HepG2 (cell line): ENCODE measurements around the gene HLA-DOA. TPM values are rescaled to one million over a fixed set of nuclear protein-coding genes. Genes with fewer than 3 reads are reported as not detected.

Source experiments
- DR1 ChIP-seq: sonication (generic); formaldehyde crosslinking; IDR thresholded peaks from 2 replicates; pipeline ENCODE4 v1.8.0; 2021; ENCODE audit warnings: mild to moderate bottlenecking, missing genetic modification reagents, inconsistent platforms
- JUN ChIP-seq: sonication (generic); formaldehyde crosslinking; IDR thresholded peaks from 2 replicates; pipeline ENCODE4 v1.4.0; 2020; ENCODE audit warnings: mild to moderate bottlenecking, missing genetic modification reagents
- JUNB ChIP-seq: sonication (generic); formaldehyde crosslinking; IDR thresholded peaks from 2 replicates; pipeline ENCODE4 v1.8.0; 2022; ENCODE audit warnings: missing genetic modification reagents, mild to moderate bottlenecking, borderline replicate concordance
- RFX5 ChIP-seq: IDR thresholded peaks from 2 replicates; pipeline ENCODE4 v1.6.1; 2011; ENCODE audit warnings: low read depth, low read length, improper control_type of control experiment
- SIX4 ChIP-seq: sonication (generic); formaldehyde crosslinking; IDR thresholded peaks from 2 replicates; pipeline ENCODE4 v1.4.0; 2020; ENCODE audit warnings: missing genetic modification reagents
- TAF15 ChIP-seq: fragments of 200-400 bp; formaldehyde crosslinking; IDR thresholded peaks from one replicate; pipeline ENCODE4 v1.6.1; 2018; ENCODE audit warnings: mild to moderate bottlenecking, low read depth, low read length; ENCODE audit not compliant: poor library complexity, severe bottlenecking
- THAP11 ChIP-seq: IDR thresholded peaks from 2 replicates; pipeline ENCODE4 v1.6.1; 2016; ENCODE audit warnings: missing biosample characterization, missing genetic modification reagents
- ZBTB8A ChIP-seq: sonication (generic); formaldehyde crosslinking; IDR thresholded peaks from 2 replicates; pipeline ENCODE4 v1.4.0; 2020; ENCODE audit warnings: mild to moderate bottlenecking, low read depth, missing genetic modification reagents, borderline replicate concordance
- ZFP90 ChIP-seq: sonication (generic); formaldehyde crosslinking; IDR thresholded peaks from 2 replicates; pipeline ENCODE4 v1.8.0; 2022; ENCODE audit warnings: missing genetic modification reagents, mild to moderate bottlenecking, inconsistent platforms, borderline replicate concordance
- ZNF34 ChIP-seq: sonication (generic); formaldehyde crosslinking; IDR thresholded peaks from 2 replicates; pipeline ENCODE4 v1.4.0; 2020; ENCODE audit warnings: mild to moderate bottlenecking, missing genetic modification reagents, borderline replicate concordance
- ZNF629 ChIP-seq: sonication (generic); formaldehyde crosslinking; conservative IDR thresholded peaks from 2 replicates; pipeline ENCODE4 v1.5.0; 2020; ENCODE audit warnings: missing genetic modification reagents
- ZNF703 ChIP-seq: sonication (generic); formaldehyde crosslinking; IDR thresholded peaks from 2 replicates; pipeline ENCODE4 v1.5.1; 2020; ENCODE audit warnings: missing genetic modification reagents, mild to moderate bottlenecking, moderate library complexity, borderline replicate concordance
- ZUFSP ChIP-seq: sonication (generic); formaldehyde crosslinking; IDR thresholded peaks from 2 replicates; pipeline ENCODE4 v1.9.0; 2021; ENCODE audit warnings: missing genetic modification reagents, mild to moderate bottlenecking, borderline replicate concordance
- polyA plus RNA-seq, 8 experiments: library from polyadenylated mRNA; depleted of rRNA in 3 of 8; stranded (reverse) in 7 of 8; unstranded in 1 of 8; fragments of >200 nt; fragmentation: Illumina TruSeq in 4 of 8; extraction: Trizol in 4 of 8; gene quantifications; 2 replicates each; pipeline versions ENCODE4 v1.2.1 to v1.2.3, GENCODE V29; 2011 to 2016; ENCODE audit warnings: low read depth in 4 of 8, missing spikeins in 1 of 8, mixed read lengths in 1 of 8; ENCODE audit not compliant: insufficient read depth in 1 of 8
- total RNA-seq, 5 experiments: library from RNA; depleted of rRNA; stranded (reverse); fragments of >200 nt; fragmentation: Illumina TruSeq; extraction: Trizol; gene quantifications; 2 replicates each; pipeline ENCODE4 v1.2.3, GENCODE V29; 2016; ENCODE audit warnings: low read depth in 1 of 5
- TF ChIP-seq, protein P1 (sequence below): sonication (generic); formaldehyde crosslinking; IDR thresholded peaks from one replicate; pipeline ENCODE4 v1.5.1; 2020; ENCODE audit warnings: mild to moderate bottlenecking, missing genetic modification reagents; ENCODE audit errors: not compliant biosample characterization
- TF ChIP-seq, protein P2 (sequence below): sonication (generic); formaldehyde crosslinking; IDR thresholded peaks from 2 replicates; pipeline ENCODE4 v1.5.0; 2020; ENCODE audit warnings: mild to moderate bottlenecking, missing genetic modification reagents

The HLA-DOA gene
- total and polyA plus RNA-seq, 2 of the 13 experiments (the other 11 are each of a cell fraction or from before 2014, with no cell fraction given) = 0.03 to 0.09 TPM

- TF ChIP-seq ZUFSP (CRISPR knock-in tag) = no peak
- TF ChIP-seq THAP11 (CRISPR knock-in tag) = no peak; the same call in 1 of the 2 replicates
- no peak for TF ChIP-seq ZNF629 (CRISPR knock-in tag)
- peak; percentile 32; the same call in 1 of the 2 replicates for TF ChIP-seq ZFP90 (CRISPR knock-in tag)
- TF ChIP-seq JUN (CRISPR knock-in tag) = no peak
- no peak for TF ChIP-seq TAF15
- TF ChIP-seq RFX5 = no peak
- TF ChIP-seq ZBTB8A (CRISPR knock-in tag) = no peak
- no peak for TF ChIP-seq ZNF703 (CRISPR knock-in tag)
- 0 out of 2 replicates have a peak, but pooled peaks have one; percentile 42 for TF ChIP-seq JUNB (CRISPR knock-in tag)
- TF ChIP-seq ZNF34 (CRISPR knock-in tag) = no peak
- no peak for TF ChIP-seq SIX4
- TF ChIP-seq DR1 (CRISPR knock-in tag) = no peak
- TF ChIP-seq, protein P1, sequence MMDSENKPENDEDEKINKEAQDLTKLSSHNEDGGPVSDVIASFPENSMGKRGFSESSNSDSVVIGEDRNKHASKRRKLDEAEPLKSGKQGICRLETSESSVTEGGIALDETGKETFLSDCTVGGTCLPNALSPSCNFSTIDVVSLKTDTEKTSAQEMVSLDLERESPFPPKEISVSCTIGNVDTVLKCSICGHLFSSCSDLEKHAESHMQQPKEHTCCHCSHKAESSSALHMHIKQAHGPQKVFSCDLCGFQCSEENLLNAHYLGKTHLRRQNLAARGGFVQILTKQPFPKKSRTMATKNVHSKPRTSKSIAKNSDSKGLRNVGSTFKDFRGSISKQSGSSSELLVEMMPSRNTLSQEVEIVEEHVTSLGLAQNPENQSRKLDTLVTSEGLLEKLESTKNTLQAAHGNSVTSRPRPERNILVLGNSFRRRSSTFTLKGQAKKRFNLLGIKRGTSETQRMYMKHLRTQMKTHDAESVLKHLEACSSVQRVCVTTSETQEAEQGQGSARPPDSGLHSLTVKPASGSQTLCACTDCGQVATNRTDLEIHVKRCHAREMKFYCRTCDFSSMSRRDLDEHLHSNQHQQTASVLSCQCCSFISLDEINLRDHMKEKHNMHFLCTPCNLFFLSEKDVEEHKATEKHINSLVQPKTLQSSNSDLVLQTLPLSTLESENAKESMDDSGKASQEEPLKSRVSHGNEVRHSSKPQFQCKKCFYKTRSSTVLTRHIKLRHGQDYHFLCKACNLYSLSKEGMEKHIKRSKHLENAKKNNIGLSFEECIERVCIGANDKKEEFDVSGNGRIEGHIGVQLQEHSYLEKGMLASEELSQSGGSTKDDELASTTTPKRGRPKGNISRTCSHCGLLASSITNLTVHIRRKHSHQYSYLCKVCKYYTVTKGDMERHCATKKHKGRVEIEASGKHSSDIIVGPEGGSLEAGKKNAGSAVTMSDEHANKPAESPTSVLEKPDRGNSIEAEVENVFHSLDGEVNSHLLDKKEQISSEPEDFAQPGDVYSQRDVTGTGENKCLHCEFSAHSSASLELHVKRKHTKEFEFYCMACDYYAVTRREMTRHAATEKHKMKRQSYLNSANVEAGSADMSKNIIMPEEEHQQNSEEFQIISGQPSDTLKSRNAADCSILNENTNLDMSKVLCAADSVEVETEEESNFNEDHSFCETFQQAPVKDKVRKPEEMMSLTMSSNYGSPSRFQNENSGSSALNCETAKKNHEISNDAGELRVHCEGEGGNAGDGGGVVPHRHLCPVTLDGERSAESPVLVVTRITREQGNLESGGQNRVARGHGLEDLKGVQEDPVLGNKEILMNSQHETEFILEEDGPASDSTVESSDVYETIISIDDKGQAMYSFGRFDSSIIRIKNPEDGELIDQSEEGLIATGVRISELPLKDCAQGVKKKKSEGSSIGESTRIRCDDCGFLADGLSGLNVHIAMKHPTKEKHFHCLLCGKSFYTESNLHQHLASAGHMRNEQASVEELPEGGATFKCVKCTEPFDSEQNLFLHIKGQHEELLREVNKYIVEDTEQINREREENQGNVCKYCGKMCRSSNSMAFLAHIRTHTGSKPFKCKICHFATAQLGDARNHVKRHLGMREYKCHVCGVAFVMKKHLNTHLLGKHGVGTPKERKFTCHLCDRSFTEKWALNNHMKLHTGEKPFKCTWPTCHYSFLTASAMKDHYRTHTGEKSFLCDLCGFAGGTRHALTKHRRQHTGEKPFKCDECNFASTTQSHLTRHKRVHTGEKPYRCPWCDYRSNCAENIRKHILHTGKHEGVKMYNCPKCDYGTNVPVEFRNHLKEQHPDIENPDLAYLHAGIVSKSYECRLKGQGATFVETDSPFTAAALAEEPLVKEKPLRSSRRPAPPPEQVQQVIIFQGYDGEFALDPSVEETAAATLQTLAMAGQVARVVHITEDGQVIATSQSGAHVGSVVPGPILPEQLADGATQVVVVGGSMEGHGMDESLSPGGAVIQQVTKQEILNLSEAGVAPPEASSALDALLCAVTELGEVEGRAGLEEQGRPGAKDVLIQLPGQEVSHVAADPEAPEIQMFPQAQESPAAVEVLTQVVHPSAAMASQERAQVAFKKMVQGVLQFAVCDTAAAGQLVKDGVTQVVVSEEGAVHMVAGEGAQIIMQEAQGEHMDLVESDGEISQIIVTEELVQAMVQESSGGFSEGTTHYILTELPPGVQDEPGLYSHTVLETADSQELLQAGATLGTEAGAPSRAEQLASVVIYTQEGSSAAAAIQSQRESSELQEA (CRISPR knock-in tag) = no peak
- TF ChIP-seq, protein P2, sequence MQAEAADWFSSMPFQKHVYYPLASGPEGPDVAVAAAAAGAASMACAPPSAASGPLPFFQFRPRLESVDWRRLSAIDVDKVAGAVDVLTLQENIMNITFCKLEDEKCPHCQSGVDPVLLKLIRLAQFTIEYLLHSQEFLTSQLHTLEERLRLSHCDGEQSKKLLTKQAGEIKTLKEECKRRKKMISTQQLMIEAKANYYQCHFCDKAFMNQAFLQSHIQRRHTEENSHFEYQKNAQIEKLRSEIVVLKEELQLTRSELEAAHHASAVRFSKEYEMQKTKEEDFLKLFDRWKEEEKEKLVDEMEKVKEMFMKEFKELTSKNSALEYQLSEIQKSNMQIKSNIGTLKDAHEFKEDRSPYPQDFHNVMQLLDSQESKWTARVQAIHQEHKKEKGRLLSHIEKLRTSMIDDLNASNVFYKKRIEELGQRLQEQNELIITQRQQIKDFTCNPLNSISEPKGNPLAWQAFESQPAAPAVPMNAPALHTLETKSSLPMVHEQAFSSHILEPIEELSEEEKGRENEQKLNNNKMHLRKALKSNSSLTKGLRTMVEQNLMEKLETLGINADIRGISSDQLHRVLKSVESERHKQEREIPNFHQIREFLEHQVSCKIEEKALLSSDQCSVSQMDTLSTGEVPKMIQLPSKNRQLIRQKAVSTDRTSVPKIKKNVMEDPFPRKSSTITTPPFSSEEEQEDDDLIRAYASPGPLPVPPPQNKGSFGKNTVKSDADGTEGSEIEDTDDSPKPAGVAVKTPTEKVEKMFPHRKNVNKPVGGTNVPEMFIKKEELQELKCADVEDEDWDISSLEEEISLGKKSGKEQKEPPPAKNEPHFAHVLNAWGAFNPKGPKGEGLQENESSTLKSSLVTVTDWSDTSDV (CRISPR knock-in tag) = no peak
Measured at GRCh38 chr6:32970413-32971241, 38.8 kb downstream of the HLA-DOA start (continued).
